Measurements from ENCODE around the gene PPP1R1B.

PPP1R1B gene

GRCh38 chr17:39633570-39634183 lies 6.9 kb downstream of the PPP1R1B start:
- DNase-seq (ENCODE audit: low spot score): no peak

GRCh38 chr17:39634384-39634871 lies 7.7 kb downstream of the PPP1R1B start:
- peak; percentile 69 for DNase-seq (ENCODE audit: low spot score)

DNA sequence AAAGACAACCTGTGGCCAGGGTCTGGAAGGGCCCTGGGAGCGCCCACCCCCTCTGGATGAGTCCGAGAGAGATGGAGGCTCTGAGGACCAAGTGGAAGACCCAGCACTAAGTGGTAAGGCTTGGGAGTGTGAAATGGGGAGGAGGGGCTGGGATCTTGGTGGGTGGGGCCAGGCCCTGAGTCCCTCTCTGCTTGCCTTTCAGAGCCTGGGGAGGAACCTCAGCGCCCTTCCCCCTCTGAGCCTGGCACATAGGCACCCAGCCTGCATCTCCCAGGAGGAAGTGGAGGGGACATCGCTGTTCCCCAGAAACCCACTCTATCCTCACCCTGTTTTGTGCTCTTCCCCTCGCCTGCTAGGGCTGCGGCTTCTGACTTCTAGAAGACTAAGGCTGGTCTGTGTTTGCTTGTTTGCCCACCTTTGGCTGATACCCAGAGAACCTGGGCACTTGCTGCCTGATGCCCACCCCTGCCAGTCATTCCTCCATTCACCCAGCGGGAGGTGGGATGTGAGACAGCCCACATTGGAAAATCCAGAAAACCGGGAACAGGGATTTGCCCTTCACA lies 8.9 kb downstream of the PPP1R1B start:
- DNase-seq (ENCODE audit: low spot score): no peak

GRCh38 chr17:39636587-39636926 lies 9.8 kb downstream of the PPP1R1B start:
- no peak for DNase-seq (ENCODE audit: low spot score)

DNA sequence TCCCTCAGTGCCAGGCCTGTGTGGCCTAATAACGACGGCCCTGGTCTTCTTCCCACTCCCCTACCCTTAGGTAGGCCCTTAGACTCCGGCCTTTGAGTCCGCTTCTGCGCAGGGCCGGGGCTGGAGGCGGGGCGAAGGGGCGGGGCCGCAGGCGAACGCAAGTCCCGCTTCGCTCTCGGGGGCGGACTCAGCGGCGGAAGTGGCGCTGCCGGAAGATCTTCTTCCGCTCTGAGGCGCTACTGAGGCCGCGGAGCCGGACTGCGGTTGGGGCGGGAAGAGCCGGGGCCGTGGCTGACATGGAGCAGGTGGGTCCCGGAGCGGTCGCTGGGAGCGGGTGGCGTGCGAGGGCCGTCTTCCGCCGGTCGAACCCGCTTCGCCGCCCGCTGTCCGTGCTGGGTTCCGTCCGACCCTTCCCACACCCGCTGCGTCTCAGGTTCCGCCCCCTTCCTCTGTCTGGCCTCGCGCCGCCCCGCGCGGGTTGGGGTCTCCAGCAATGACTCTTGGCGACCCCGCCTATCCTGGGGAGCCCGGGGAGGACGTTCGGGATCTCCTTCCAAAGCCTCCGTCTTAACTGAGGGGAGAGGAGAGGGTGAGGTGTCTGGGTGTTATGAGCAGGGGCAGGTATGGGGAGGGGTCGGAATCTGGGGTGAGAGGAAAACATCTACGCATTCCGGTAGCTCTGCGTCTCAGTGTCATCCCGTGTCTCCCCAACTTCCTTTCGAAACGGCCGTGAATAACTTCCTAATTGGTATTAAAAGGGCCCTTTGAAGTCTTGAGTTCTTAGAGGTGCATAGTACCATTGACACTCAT lies 10.4 kb downstream of the PPP1R1B start, which contains the start of gene STARD3:
Gene STARD3, plus strand, starts transcription at position 218 of the 810 bp plus-strand sequence. CDS start 16,388 bp downstream, outside the sequence.
- DNase-seq (ENCODE audit: low spot score): peak; percentile 90

GRCh38 chr17:39638317-39638716 lies 11.6 kb downstream of the PPP1R1B start:
- no peak for DNase-seq (ENCODE audit: low spot score)

DNA sequence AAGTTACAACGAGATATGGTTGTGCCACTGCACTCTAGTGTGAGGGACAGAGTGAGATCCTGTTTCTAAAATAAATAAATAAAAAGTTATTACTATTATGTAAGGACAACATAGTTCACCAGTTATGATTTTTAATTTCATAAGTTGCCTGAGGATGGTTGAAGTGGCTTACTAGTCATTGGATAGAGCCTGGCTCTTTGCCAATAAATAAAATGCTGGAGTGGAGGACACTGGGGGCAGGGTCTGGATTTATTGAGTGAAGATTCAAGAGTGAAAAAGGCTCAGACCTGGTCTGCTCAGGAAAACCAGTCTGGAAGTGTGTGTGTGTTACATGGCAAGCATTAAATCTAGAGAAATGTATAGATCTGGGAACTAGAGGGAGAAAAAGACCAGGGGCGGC lies 12.3 kb downstream of the PPP1R1B start:
- DNase-seq (ENCODE audit: low spot score): no peak

DNA sequence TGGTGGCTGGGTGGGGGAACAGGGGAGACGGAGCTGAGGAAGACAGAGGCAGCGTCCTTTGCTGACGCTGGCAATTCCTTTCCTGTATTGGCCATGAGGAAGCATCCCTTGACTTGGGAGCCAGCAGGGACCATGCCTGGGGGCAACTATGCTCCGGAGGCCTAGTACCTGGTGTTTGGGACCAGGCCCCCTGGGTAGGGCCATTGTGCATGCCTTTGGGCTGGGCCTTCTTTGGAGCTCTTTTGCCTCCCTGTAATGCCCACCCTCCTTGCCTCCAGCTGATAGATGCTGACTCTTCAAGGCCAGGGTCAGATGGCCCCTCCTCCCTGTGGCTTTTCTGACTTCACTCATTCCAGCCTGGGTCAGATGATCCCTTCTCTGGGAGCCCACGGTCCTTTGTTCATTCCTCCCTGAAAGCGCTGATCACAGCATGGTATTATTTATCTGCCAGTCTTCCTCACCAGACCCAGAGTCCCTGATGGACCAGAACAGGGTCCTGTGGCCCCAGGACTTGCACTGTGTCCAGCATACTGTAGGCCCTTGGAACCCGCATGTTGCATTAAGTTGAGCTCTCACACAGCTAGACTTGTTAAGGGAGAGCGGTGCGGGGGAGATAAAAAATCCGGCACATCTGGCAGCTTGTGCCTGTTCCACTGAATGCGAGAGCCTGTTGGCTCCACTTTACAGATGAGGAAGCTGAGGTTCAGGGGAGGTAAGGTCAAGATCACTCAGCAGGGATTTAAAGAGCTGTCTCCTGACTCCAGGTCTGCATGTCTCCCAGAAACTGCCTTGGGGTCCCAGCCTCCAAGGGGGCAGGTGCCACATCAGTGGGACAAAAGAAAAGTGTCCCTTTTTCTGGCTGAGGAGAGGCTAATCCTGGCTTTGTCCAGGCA lies 13.1 kb downstream of the PPP1R1B start:
- no peak for DNase-seq (ENCODE audit: low spot score)

- no peak for DNase-seq (ENCODE audit: low spot score)
Observed at GRCh38 chr17:39640591-39641031, 13.9 kb downstream of the PPP1R1B start.

GRCh38 chr17:39641097-39641496 lies 14.3 kb downstream of the PPP1R1B start:
- no peak for DNase-seq (ENCODE audit: low spot score)

- DNase-seq (ENCODE audit: low spot score): no peak
Observed at GRCh38 chr17:39641883-39642282, 15.1 kb downstream of the PPP1R1B start.

- no peak for DNase-seq (ENCODE audit: low spot score)
Observed at GRCh38 chr17:39642291-39643074, 15.7 kb downstream of the PPP1R1B start.

- DNase-seq (ENCODE audit: low spot score): no peak
Observed at GRCh38 chr17:39643271-39643670, 16.5 kb downstream of the PPP1R1B start.

DNA sequence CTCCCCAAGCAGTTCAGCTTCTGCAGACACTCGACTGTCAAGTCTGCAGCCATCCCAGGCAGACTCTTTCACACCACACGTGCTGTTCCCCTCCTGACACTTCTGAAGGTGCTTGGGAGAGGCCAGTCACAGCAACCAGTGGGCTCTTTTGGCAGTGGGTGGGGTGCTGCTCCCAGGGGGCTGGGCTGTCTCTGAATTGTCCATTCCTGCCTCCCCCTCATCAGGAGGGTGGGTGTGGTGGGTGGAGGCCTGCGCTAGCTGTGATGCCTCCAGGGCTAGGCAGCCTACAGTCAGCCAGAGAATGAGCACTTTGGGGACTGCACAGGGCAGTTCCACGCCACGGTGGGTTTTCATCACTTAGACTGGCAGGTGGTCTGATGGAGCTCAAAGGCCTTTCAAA lies 20.5 kb downstream of the PPP1R1B start:
- no peak for DNase-seq (ENCODE audit: low spot score)

GRCh38 chr17:39648616-39649366 lies 22.0 kb downstream of the PPP1R1B start:
- DNase-seq (ENCODE audit: low spot score): no peak

DNA sequence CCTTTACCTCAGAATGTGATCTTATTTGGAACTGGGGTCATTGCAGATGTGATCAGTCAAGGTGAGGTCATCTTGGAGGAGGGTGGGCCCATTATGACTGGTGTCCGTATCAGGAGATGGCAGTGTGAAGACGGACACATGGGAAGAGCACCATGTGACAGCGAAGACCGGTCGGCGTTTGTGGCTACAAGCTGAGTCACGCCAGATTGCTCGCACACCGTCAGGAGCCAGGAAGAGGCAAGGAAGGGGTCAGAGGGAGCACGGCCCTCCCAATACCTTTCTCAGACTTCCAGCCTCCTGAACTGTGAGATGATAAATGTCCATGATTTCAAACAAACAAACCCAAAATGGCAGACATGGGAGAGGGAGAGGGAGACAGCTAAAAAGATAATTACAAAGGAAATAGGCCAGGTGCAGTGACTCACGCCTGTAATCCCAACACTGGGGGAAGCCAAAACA lies 23.4 kb downstream of the PPP1R1B start:
- DNase-seq (ENCODE audit: low spot score): no peak

DNA sequence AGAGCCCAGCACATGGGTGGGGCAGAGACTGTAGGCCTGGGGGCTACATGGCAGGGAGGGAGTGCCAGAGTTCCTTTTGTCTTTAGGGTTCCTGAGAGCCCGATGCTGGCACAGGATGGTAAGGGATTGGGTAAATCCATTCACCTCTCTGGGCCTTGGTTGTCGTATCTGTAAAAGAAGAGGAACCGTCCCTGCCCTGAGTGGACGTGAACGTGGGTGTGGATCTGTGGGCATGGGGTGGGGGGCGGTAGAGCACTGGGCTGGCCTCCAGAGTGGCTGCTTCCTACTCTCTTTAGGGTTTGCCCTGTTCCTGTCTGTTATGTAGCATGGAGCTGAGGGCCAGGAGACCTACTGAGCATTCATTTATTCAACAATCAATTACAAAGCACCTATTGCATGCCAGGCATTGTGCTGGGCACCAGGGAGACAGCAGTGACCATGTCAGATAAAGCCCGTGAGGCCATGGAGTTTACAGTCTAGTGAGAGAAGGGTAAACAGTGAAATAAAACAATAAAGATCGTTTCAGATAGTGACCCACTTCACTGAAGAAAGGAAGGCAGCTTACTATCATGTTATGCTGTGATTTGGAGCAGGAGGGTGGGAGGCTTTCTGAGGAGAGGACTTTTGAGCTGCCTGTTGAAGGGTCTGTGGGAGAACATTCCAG lies 25.3 kb downstream of the PPP1R1B start:
- DNase-seq (ENCODE audit: low spot score): no peak

- DNase-seq (ENCODE audit: low spot score): no peak
Observed at GRCh38 chr17:39652587-39653315, 26.0 kb downstream of the PPP1R1B start.

- DNase-seq (ENCODE audit: low spot score): no peak
Observed at GRCh38 chr17:39653316-39653661, 26.5 kb downstream of the PPP1R1B start.

Measured in hematopoietic multipotent progenitor cell treated with erythropoietin and hydrocortisone succinate and interleukin-3 and kit ligand, for 15 days (in vitro differentiated cells).